ENCODE measurements around the gene CXCL17.

Gene CXCL17

DNA sequence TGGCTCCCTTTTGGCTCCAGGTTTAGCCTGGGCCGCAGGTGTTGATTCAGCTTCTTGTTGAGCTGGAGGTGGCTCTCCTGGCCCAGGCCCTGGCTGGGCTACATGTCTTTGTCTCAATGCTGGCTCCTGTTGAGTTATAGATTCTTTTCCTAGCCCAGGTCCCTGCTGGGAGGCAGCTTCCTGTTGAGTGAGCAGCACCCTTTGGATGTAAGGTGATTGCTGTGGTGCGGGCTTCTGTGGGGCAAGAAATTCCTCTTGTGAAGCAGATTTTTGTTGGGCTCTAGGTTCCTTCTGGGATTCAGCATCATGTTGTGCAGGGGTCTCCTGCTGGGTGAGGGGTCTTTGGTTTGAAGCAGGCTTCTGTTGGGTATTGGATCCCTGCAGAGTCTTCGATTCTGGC is 16.1 kb downstream of the CXCL17 start:
- H3K4me2 ChIP-seq (ENCODE audit: low read length) = no peak overlapping the region

GRCh38 chr19:42424712-42425131 is 18.0 kb downstream of the CXCL17 start:
- TF ChIP-seq CTCF (IDR thresholded peaks at IDR 0.05) = no peak
- Histone ChIP-seq H3K27me3 (ENCODE audit: control insufficient read depth, insufficient read depth, low read length) (no peaks in the 10 kb centered on the region), H3K9ac (no peak overlapping the region), H3K27ac (no peak overlapping the region), H3K36me3 (ENCODE audit: control insufficient read depth, insufficient read depth, low read length) (no peaks in the 10 kb centered on the region), H3K4me1 (peaks cover 10% of the 10 kb centered on the region), H3K79me2 (peaks cover 2% of the 10 kb centered on the region), H3K9me3 (ENCODE audit: control insufficient read depth, low read length) (no peaks in the 10 kb centered on the region), H2AFZ (peak overlapping the region; percentile 96), H3K4me3 (ENCODE audit: low read depth, low read length) (no peak overlapping the region), H3K4me2 (ENCODE audit: low read length) (peak overlapping the region; percentile 94)

More for the DNA sequence above, 16.1 kb downstream of the CXCL17 start:
- Histone ChIP-seq H3K36me3 (ENCODE audit: control insufficient read depth, insufficient read depth, low read length) (no peaks in the 10 kb centered on the region), H3K4me3 (ENCODE audit: low read depth, low read length) (no peak overlapping the region), H3K27me3 (ENCODE audit: control insufficient read depth, insufficient read depth, low read length) (no peaks in the 10 kb centered on the region), H2AFZ (no peak overlapping the region), H3K27ac (no peak overlapping the region), H3K4me1 (peaks cover 8% of the 10 kb centered on the region), H3K79me2 (peaks cover 2% of the 10 kb centered on the region), H3K9me3 (ENCODE audit: control insufficient read depth, low read length) (no peaks in the 10 kb centered on the region), H3K9ac (no peak overlapping the region)
- TF ChIP-seq CTCF (IDR thresholded peaks at IDR 0.05) = no peak

- H3K36me3 ChIP-seq (ENCODE audit: control insufficient read depth, insufficient read depth, low read length) = no peaks in the 10 kb centered on the region
- peak overlapping the region; percentile 94 for H3K4me2 ChIP-seq (ENCODE audit: low read length)
- peak overlapping the region; percentile 96 for H2AFZ ChIP-seq
- peaks cover 10% of the 10 kb centered on the region for H3K4me1 ChIP-seq
- peak overlapping the region; percentile 79 for H3K4me3 ChIP-seq (ENCODE audit: low read depth, low read length)
- no peaks in the 10 kb centered on the region for H3K27me3 ChIP-seq (ENCODE audit: control insufficient read depth, insufficient read depth, low read length)
- H3K9me3 ChIP-seq (ENCODE audit: control insufficient read depth, low read length) = no peaks in the 10 kb centered on the region
- no peak for TF ChIP-seq CTCF (IDR thresholded peaks at IDR 0.05)
- peaks cover 2% of the 10 kb centered on the region for H3K79me2 ChIP-seq
- no peak overlapping the region for H3K9ac ChIP-seq
- H3K27ac ChIP-seq = peak overlapping the region; percentile 43
These were observed 18.4 kb downstream of the CXCL17 start for GRCh38 chr19:42424345-42424707.

GRCh38 chr19:42423462-42424344 is 19.0 kb downstream of the CXCL17 start:
- no peaks in the 10 kb centered on the region for H3K27me3 ChIP-seq (ENCODE audit: control insufficient read depth, insufficient read depth, low read length)
- H2AFZ ChIP-seq = peak overlapping the region; percentile 96
- H3K4me3 ChIP-seq (ENCODE audit: low read depth, low read length) = peak overlapping the region; percentile 79
- peaks cover 3% of the 10 kb centered on the region for H3K79me2 ChIP-seq
- no peaks in the 10 kb centered on the region for H3K36me3 ChIP-seq (ENCODE audit: control insufficient read depth, insufficient read depth, low read length)
- peak overlapping the region; percentile 43 for H3K27ac ChIP-seq
- no peaks in the 10 kb centered on the region for H3K9me3 ChIP-seq (ENCODE audit: control insufficient read depth, low read length)
- no peak for TF ChIP-seq CTCF (IDR thresholded peaks at IDR 0.05)
- H3K4me1 ChIP-seq = peaks cover 10% of the 10 kb centered on the region
- H3K9ac ChIP-seq = peak overlapping the region; percentile 12
- H3K4me2 ChIP-seq (ENCODE audit: low read length) = peak overlapping the region; percentile 94
